Astrocyte of the spinal cord (primary cell): ENCODE measurements around the gene EPB41L4B.

Experiments used
- DNase-seq: peaks from one replicate; pipeline ENCODE4 v3.0.0; 2011; ENCODE audit warnings: low read depth, low spot score
- H3K4me3 ChIP-seq: 2 replicates; pipeline ENCODE4 v1.5.1; 2011; ENCODE audit warnings: low read depth, mild to moderate bottlenecking, low read length, moderate library complexity
- CTCF ChIP-seq: IDR thresholded peaks from 2 replicates; pipeline ENCODE4 v1.5.1; 2012; ENCODE audit warnings: low read depth, mild to moderate bottlenecking, low read length, inconsistent platforms
- in situ Hi-C: cut with HindIII; loops from 2 replicates; pipeline ENCODE4 v1.10.0; 2017; ENCODE audit warnings: low sequenced_read_pairs

Gene EPB41L4B

GRCh38 chr9:109164042-109164441, 156.8 kb downstream of the EPB41L4B start:
- no peak for TF ChIP-seq CTCF
- H3K4me3 ChIP-seq = no peak overlapping the region
- in situ Hi-C loops = no loop called here

GRCh38 chr9:109163194-109163593, 157.7 kb downstream of the EPB41L4B start:
- DNase-seq = no peak
- TF ChIP-seq CTCF = no peak
- in situ Hi-C loops = no loop called here
- H3K4me3 ChIP-seq = no peak overlapping the region

More at GRCh38 chr9:109164042-109164441, 156.8 kb downstream of the EPB41L4B start:
- DNase-seq = no peak

- no peak overlapping the region for H3K4me3 ChIP-seq
- DNase-seq = no peak
- in situ Hi-C loops = no loop called here
- TF ChIP-seq CTCF = no peak
Measured at GRCh38 chr9:109162677-109163076, 158.2 kb downstream of the EPB41L4B start.

- no peak overlapping the region for H3K4me3 ChIP-seq
- no peak for DNase-seq
- in situ Hi-C loops = no loop called here
- no peak for TF ChIP-seq CTCF
Measured at GRCh38 chr9:109161471-109161870, 159.4 kb downstream of the EPB41L4B start.

- H3K4me3 ChIP-seq = no peak overlapping the region
- DNase-seq = no peak
- in situ Hi-C loops = no loop called here
- TF ChIP-seq CTCF = no peak
Measured at GRCh38 chr9:109159583-109159982, 161.3 kb downstream of the EPB41L4B start.

- no peak overlapping the region for H3K4me3 ChIP-seq
- no peak for DNase-seq
- in situ Hi-C loops = no loop called here
- no peak for TF ChIP-seq CTCF
Measured at GRCh38 chr9:109158651-109159050, 162.2 kb downstream of the EPB41L4B start.

GRCh38 chr9:109156708-109157107, 164.2 kb downstream of the EPB41L4B start:
- in situ Hi-C loops = no loop called here
- TF ChIP-seq CTCF = no peak

More at GRCh38 chr9:109156708-109157107, 164.2 kb downstream of the EPB41L4B start:
- no peak overlapping the region for H3K4me3 ChIP-seq
- DNase-seq = no peak
